IMR-90 (cell line): Measurements from ENCODE around the gene ZNF423.

Experiments used
- BHLHE40 ChIP-seq: fragments of 150-350 bp; IDR thresholded peaks from 2 replicates; pipeline ENCODE4 v1.6.1; 2016; ENCODE audit warnings: mild to moderate bottlenecking, low read depth, low read length
- CEBPB ChIP-seq: IDR thresholded peaks from 2 replicates; pipeline ENCODE4 v1.6.1; 2012; ENCODE audit warnings: low read depth, low read length, improper control_type of control experiment
- CHD1 ChIP-seq: IDR thresholded peaks from 2 replicates; pipeline ENCODE4 v1.6.1; 2012; ENCODE audit warnings: low read depth, low read length, improper control_type of control experiment
- FOS ChIP-seq: fragments of 150-350 bp; IDR thresholded peaks from 2 replicates; pipeline ENCODE4 v1.6.1; 2016; ENCODE audit warnings: low read depth, low read length
- MAFK ChIP-seq: IDR thresholded peaks from 2 replicates; pipeline ENCODE4 v1.6.1; 2012; ENCODE audit warnings: low read depth, low read length, improper control_type of control experiment
- POLR2A ChIP-seq: IDR thresholded peaks from 2 replicates; pipeline ENCODE4 v1.6.1; 2012; ENCODE audit warnings: mild to moderate bottlenecking, low read depth, low read length
- RAD21 ChIP-seq: IDR thresholded peaks from 2 replicates; pipeline ENCODE4 v1.6.1; 2012; ENCODE audit warnings: low read length, improper control_type of control experiment
- RCOR1 ChIP-seq: IDR thresholded peaks from 2 replicates; pipeline ENCODE4 v1.6.1; 2012; ENCODE audit warnings: mild to moderate bottlenecking, low read length, improper control_type of control experiment; ENCODE audit not compliant: insufficient replicate concordance
- TF ChIP-seq, protein P1 (sequence below): conservative IDR thresholded peaks from 2 replicates; pipeline ENCODE4 v1.5.1; 2012; ENCODE audit warnings: mild to moderate bottlenecking, low read depth, low read length, improper control_type of control experiment

DNA sequence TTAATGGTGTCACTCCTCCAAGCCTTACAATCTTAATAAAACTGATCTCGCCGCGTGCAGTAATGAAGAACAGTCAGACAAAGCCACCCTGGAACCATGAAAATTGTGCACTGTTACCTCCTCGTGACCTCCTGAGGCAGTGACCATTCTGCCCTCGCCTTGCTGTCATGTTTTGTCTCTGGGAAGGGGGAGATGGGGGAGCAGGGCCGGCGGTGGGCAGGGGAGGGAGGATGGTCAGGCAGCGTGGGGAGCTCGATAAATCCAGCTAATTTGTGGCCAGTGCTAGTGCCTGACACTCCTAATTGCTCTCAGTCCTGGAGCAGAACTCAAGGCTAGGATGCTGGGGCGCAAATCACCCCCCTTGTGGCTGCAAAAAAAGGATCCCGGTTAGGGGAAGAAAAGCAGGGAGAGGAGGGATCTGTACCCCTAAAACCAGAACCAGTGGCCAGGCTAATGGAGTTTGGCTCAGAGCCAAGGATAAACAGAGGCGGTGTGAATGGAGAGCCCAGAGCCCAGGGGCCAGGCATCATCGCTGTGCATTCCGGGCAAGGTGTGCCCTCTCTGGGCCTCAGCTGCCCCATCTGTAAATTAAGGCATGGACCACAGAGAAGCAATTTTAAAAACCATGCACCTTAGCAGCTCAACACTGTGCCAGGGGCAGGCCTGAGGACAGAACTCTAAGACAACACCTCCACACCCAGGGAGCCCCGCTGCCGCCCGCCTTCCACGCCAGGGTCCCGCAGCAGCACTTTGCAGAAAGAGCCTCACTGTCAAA is 113.3 kb downstream of the ZNF423 start:
- TF ChIP-seq POLR2A = no peak
- TF ChIP-seq, protein P1, sequence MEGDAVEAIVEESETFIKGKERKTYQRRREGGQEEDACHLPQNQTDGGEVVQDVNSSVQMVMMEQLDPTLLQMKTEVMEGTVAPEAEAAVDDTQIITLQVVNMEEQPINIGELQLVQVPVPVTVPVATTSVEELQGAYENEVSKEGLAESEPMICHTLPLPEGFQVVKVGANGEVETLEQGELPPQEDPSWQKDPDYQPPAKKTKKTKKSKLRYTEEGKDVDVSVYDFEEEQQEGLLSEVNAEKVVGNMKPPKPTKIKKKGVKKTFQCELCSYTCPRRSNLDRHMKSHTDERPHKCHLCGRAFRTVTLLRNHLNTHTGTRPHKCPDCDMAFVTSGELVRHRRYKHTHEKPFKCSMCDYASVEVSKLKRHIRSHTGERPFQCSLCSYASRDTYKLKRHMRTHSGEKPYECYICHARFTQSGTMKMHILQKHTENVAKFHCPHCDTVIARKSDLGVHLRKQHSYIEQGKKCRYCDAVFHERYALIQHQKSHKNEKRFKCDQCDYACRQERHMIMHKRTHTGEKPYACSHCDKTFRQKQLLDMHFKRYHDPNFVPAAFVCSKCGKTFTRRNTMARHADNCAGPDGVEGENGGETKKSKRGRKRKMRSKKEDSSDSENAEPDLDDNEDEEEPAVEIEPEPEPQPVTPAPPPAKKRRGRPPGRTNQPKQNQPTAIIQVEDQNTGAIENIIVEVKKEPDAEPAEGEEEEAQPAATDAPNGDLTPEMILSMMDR = no peak
- TF ChIP-seq FOS = no peak
- TF ChIP-seq MAFK = no peak
- no peak for TF ChIP-seq RAD21
- no peak for TF ChIP-seq RCOR1
- TF ChIP-seq BHLHE40 = no peak
- TF ChIP-seq CEBPB = no peak
- no peak for TF ChIP-seq CHD1
